ENCODE data around the gene TRPM4.

The TRPM4 gene

DNA sequence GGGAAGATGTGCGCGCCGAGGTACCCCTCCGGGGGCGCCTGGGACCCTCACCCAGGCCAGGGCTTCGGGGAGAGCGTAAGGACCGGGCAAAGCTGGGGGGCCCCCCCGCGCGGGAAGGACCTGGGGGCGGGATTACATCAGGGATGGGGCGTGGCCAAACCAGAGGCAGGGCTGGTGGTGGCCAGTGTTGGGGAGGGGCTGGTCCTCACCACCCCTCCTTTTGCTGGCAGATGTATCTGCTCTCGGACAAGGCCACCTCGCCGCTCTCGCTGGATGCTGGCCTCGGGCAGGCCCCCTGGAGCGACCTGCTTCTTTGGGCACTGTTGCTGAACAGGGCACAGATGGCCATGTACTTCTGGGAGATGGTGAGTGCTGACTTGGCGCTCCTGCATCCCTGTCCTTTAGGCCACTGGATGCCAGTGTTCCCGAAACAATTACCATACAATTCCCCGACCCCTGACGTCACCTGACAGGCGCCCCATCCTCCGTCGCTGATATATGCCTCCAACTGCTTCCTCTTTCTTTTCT, 25.3 kb downstream of the TRPM4 start:
- H3K4me3 ChIP-seq (ENCODE audit: low read length), result no peak overlapping the region
- no peak for TF ChIP-seq CTCF (IDR thresholded peaks at IDR 0.05; ENCODE audit: insufficient read depth, low read depth, low read length, missing control alignments)
- DNase-seq (ENCODE audit: low read depth), result no peak

GRCh38 chr19:49186108-49186507, 28.5 kb downstream of the TRPM4 start:
- no peak for DNase-seq (ENCODE audit: low read depth)
- no peak for TF ChIP-seq CTCF (IDR thresholded peaks at IDR 0.05; ENCODE audit: insufficient read depth, low read depth, low read length, missing control alignments)
- H3K4me3 ChIP-seq (ENCODE audit: low read length), result no peak overlapping the region

- no peak for TF ChIP-seq CTCF (IDR thresholded peaks at IDR 0.05; ENCODE audit: insufficient read depth, low read depth, low read length, missing control alignments)
- DNase-seq (ENCODE audit: low read depth), result no peak
- no peak overlapping the region for H3K4me3 ChIP-seq (ENCODE audit: low read length)
These were observed 31.1 kb downstream of the TRPM4 start for GRCh38 chr19:49188626-49189200.

DNA sequence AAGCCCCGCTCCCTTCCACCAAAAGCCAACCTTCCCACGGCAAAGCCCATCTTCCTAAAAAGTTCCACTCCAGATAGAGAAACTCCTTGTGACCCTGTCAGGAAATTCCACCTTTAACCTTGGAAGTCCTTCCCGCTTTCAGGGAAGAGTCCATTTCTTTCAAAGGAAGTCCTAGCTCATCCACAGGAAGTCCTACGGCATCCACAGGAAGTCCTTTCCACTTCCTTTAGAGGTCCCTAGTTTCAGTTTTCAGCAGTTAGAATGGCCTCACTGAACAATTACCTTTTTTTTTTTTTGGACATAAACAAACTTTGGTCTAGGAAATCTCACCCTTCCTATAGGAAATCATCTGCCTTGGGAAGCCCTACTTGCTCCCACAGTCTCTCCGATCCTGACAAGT, 31.7 kb downstream of the TRPM4 start:
- no peak overlapping the region for H3K4me3 ChIP-seq (ENCODE audit: low read length)
- no peak for TF ChIP-seq CTCF (IDR thresholded peaks at IDR 0.05; ENCODE audit: insufficient read depth, low read depth, low read length, missing control alignments)
- DNase-seq (ENCODE audit: low read depth), result no peak

- no peak overlapping the region for H3K4me3 ChIP-seq (ENCODE audit: low read length)
- TF ChIP-seq CTCF (IDR thresholded peaks at IDR 0.05; ENCODE audit: insufficient read depth, low read depth, low read length, missing control alignments), result no peak
- DNase-seq (ENCODE audit: low read depth), result no peak
These were observed 33.2 kb downstream of the TRPM4 start for GRCh38 chr19:49190781-49191180.

GRCh38 chr19:49193822-49194394, 36.3 kb downstream of the TRPM4 start:
- no peak overlapping the region for H3K4me3 ChIP-seq (ENCODE audit: low read length)
- no peak for TF ChIP-seq CTCF (IDR thresholded peaks at IDR 0.05; ENCODE audit: insufficient read depth, low read depth, low read length, missing control alignments)
- DNase-seq (ENCODE audit: low read depth), result no peak

DNA sequence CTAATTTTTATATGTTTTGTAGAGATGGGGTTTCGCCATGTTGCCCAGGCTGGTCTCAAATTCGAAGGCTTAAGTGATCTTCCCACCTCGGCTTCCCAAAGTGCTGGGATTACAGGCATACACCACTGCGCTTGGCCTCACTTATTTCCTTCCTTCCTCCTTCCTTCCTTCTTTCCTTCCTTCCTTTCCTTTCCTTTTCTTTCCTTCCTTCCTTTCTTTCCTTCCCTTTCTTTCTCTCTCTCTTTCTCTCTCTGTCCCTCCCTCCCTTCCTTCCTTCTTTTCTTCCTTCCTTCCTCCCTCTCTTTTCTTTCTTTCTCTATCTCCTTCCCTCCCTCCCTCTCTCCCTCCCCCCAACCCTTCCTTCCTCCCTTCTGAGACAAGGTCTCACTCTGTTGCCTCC, 36.8 kb downstream of the TRPM4 start:
- no peak overlapping the region for H3K4me3 ChIP-seq (ENCODE audit: low read length)
- no peak for DNase-seq (ENCODE audit: low read depth)
- TF ChIP-seq CTCF (IDR thresholded peaks at IDR 0.05; ENCODE audit: insufficient read depth, low read depth, low read length, missing control alignments), result no peak

Measured in epithelial cell of esophagus (primary cell).